SKM-1 (cell line): ENCODE results near the gene CCDC186.

Experiments used
- DNase-seq: peaks from one replicate; lab custom pipeline; 2025; ENCODE audit not compliant: unreplicated experiment; lab: John Stamatoyannopoulos, UW

Gene CCDC186

DNA sequence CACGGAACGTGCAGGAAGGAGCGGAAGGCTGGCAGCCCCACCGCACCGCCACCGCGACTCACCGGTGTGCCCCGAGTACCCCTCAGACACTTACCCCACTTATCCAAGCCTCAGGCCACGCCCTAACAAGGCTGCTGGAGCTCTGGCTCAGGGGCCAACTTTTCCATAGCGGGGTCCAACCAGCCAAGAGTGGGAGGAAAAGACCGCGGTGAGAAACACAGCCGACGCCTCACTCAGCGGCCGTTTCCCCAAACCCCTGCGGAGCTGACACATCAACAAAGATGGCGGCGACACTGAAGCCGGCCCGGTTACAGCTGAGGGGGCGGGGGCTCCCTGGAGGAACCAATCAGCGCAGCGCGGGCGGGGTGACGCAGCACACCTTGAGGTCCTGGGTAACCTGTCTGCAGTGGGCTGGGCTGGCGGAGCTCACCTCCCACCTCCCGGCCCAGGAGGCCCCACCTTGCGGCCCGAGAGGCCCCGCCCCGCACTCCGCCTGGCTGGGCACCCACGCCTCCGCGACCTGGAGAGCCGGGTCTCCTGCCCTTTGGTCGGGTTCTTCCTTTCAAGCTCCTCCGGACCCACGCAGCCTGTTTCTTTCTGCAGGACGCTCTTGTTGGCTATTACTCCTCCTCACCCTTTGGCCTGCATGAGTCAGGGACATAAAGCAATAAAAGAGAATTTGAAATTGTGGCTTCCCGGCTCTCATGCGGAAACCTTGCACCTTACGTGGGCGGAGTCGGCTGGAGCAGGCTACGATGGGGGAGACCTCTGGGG, at the start of gene CCDC186:
Gene CCDC186, minus strand, starts transcription at position 283 of the 774 bp plus-strand sequence. CDS start 10,935 bp downstream, outside the sequence.
- peak; percentile 81 for DNase-seq

DNA sequence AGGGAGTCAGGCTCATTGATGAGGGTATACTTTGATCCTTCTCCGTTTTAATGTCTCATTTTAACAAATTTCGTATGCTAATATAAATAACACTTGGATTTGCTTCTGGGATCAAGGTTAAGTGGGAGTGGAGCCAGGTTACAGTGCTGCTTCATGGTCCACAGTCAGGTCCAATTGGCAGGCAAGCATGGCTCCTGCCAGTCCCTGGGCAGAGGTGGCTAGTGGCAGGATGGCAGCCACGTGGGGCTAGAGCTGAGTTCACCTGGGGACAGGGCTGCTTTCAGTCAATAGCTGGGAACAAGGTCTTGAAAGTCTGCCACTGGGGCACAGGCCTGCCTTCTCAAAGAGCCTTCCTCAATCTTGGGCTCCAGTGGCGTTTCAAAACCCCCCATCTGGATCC, 49.1 kb upstream of the CCDC186 start:
- DNase-seq = no peak

DNA sequence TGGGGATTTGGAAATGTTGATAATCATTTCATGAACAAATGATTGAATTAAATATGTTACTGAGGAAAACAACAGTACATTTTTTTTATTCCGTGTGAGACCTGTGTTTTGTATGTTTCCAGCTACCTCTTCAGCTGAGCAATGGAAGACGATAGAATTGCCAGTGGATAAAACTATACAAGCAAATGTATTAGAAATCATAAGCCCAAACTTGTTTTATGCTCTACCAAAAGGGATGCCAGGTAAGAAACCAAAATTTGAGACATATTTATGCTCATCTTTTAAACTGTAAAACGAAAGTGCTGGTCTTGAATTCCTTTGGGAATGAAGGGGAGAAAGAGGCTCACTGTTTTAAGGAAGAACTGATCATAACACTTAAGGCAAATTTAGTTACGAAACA, 47.2 kb upstream of the CCDC186 start:
- DNase-seq = no peak

DNA sequence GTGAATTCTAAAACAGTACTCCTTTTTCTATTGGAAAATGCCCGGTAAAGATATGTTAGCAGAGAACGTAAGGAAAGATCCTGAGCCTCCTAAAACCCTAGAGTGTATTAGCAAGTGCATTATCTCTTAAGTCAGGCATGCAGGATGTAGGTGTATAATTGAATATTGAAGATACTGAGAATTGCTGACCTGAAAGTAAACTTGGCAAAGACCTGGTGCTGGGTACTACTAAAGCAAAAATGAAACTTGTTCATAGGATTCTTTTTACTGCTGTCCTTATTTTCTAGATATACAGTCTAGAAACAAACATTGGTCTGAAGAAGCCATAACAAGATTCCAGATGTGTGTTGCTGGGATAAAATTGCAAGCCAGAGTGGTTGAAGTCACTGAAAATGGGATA, 46.3 kb upstream of the CCDC186 start:
- no peak for DNase-seq

DNA sequence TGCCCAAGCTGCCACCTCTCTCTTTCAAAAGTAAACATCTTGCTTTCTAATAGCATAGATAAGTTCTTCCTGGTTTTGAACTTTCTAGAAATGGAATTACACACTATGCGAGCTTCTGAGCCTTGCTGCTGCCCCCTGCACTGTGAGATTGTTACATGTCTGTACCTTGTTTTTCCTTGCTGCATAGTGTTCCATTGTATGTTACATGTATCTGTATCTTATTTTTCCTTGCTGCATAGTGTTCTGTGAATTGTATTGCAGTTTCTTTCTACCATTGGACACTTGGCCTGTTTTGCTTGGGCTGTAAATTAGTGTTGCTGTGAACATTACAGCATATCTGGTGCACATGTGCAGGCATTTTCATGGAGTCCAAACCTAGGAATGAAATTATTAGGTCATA, 41.0 kb upstream of the CCDC186 start:
- no peak for DNase-seq

DNA sequence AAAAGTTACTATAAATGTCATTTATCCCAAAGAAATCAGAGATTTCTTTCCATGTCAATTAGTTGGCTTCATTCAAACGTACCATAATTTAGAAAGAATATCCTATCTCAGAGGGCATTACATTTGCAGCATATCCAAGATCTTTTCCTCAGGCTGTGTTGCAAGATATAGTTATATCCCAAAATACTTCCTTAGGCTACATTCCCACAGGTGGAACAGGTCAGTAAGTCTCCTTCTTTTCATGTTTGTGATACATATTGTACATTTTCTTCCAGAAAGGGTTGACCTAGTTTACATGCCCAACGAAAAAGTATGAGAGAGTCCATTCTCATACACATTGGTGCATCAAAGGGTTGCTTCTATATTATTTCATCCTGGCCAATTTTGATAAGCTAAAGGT, 38.1 kb upstream of the CCDC186 start:
- DNase-seq = no peak

DNA sequence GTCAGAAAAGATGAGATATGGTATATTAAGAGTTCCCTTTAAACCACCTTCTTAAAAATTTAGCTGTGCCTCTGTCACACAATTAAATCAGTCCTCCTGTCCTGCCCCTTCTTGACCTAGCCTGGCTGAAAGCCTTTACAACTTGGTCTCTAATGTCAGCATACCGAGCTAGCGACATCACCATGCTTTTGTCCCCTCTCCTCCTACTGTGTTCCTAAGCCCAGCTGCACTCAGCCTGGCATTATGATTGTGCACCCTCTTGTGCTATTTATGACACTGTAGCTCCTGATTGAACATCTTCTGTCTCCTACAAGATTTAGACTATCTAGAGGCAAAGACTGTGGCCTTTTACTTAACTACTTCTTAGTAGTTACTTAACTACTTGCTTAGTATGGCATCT, 34.3 kb upstream of the CCDC186 start:
- no peak for DNase-seq

DNA sequence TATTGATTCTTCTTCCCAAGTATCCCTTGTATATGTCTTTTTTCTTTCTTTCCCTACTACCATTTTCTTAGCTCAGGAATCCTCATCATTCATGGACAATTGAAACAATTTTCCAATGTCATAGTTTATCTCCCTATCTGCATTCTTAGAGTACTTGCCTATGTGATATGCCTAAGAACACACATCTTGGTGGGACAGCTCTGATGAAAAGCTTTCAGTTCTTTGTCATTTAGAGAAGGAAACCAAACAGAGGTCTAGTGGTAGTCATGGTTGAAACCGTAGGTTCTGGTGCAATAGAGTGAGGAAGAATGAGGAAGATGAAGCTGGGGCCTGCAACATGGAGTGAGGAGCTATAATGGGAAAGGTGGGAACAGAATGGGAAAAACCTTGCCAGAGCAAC, 33.3 kb upstream of the CCDC186 start:
- peak; percentile 28 for DNase-seq

DNA sequence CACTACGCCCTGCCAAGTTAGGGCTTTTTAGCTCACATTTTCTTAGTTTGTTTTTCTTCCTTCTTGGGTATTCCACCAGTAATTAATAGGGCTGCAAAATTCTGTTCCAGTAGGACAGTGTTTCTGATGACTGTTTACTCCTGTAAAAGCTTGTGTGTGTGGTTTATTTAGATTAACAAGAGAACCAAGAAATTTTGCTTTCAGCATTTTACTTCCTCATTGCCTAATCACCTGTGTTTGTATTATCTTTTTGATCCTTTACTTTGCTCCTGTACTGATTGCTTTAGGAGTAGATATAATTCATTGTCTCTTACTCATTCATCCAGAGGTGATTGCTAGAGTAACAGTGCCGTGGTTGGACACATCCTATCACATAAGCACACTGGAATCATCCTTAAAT, 32.9 kb upstream of the CCDC186 start:
- no peak for DNase-seq

DNA sequence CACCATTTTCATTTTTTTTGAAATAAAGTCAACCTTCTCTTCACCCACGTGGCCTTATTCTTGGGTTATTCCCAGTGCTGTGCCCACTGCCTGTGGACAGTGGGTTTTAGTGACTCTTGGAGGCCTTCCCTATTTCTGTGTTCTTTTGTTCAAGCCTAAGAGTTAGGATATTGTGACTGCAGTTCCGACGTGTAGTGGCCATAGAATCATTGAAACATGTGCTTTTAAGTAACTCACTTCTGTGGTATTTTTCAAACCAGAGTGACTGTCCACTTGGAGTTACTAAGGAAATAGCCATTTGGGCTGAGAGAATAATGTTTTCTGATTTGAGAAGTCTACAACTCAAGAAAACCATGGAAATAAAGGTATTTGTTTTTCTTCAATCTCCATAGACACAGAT, 28.8 kb upstream of the CCDC186 start:
- no peak for DNase-seq

DNA sequence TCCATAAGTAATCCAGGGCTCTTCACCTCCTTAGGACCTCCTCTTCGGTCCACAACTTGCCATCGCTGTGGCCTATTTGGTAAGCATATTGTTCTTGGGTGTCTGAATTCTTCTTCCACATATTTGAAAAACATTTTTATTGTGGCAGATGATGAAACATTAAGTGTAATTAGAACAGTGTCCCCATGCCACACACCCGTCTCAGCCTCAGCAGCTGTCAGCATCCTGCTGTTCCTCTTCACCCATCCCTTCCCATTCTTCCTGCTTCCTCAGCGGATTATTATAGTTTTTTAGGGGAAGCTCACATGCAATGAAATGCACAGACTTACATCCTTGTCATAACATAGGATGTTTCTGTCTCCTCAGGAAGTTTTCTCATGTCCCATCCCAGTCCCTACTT, 25.2 kb upstream of the CCDC186 start:
- no peak for DNase-seq

DNA sequence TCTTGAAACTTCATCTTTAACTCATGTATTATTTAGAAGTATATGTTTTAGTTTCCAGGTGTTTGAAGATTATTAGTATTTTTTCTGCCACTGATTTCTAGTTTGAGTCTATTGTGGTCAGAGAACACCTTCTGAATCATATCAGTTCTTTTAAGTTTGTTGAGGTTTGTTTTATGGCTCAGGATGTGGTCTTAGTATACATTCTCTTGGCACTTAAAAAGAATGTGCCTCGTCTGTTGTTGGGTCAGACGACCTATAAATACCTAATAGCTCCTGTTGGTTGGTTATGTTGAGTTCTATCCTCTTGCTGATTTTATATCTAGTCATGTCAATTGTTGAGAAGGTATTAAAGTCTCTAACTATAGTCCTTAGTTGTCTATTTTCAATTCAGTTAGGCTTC, 21.1 kb upstream of the CCDC186 start:
- DNase-seq = no peak

DNA sequence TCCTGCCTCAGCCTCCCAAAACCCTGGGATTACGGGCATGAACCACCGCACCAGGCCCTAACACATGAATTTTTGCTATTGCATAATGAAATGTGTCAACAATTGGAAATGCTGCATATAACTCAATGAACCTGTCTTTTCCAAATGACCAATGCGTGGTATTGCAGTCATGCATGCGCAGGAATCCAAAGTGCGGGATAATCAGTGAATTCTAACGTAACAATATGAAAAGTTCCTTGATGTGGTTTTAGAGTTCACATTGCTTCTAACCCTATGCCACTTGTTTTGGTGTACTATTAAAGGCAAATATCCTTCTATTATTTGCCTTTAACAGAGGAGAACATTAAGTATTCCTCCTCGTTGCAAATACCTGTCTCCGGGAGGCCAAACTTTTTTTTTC, 15.7 kb upstream of the CCDC186 start:
- no peak for DNase-seq

DNA sequence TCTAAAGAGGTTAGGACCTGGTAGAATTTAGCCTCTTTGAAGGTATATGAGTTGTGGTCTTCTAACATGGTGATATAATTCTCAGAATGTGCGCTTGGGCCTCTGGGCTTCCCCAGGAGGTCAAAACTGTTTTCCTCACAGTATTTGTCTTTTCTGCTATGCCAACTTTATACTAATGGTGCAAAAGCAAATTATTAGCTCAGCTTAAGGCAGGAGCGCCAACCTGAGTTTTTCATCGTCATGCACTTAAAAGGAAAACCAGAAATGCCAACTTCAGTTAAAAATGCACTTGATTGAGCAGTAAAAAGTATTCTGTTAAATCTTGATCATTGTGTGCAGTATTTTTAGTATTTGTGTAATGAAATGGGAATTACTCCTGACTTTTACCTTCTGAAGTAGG, 14.9 kb upstream of the CCDC186 start:
- no peak for DNase-seq

DNA sequence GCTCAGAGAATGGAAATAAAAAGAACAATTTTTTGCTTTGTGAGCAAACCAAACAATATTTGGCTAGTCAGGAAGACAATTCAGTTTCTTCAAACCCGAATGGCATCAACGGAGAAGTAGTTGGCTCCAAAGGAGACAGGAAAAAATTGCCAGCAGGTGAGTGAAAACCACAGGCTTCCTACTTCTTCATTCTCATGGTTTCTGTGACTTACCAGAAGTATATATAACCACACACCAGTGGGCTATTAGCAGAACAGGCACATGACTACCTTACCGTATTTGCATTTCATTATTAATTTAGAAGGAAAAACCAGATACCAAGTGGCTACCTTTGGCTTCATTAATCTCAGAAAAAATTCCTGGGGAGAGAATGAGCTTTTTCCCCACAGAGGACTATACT, 14.0 kb upstream of the CCDC186 start:
- no peak for DNase-seq

DNA sequence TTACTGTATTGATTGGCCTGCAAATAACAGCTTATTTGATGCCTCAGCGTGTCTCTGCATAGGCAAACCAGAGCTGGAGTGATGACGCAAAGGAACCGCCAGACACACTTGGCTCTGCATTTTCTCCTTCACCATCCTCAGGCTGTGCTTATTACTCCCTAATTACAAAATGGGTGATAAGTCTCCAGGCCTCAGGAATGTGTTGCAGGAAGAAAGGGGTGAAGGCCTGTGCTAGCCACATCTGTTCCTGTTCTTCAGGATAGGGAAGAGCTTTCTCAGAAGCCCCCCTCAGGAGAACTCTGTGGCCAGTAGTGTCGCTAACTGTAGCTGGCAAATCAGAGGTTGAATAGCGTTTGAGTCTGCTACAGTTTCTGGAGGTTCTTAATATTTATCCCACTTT, 10.3 kb upstream of the CCDC186 start:
- DNase-seq = no peak

DNA sequence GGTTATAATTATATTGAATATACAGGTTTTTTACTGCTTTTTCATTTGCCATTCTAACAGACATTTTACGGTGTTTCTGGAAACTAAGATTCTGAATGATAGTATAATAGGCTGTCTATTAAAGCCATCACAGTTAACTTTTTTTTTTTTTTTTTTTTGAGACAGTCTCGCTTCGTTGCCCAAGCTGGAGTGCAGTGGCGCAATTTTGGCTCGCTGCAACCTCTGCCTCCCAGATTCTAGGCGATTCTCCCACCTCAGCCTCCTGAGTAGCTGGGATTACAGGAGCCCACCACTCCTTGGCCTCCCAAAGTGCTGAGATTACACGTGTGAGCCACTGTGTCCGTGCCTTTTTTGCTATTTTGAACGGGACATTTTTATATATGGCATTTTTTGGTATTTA, 9.6 kb upstream of the CCDC186 start:
- no peak for DNase-seq

DNA sequence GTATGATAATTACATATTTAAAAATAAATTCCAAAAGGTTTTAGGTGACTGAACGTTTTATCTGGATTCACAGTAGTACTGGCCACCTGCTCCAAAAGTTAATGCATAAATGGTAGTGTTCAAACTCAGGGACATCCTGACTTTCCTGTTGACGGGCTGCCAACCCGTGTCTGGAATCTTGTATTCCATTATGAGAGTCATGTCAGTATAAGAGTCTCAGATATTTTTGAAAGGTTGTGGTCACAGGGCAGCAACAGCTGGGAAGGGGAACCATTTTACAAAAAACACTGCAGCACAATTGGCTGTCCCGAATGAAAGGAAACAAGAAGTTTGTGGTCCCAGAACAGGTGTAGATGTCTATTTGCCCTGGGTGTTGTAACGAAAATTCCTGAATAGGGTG, 8.0 kb upstream of the CCDC186 start:
- DNase-seq = no peak

DNA sequence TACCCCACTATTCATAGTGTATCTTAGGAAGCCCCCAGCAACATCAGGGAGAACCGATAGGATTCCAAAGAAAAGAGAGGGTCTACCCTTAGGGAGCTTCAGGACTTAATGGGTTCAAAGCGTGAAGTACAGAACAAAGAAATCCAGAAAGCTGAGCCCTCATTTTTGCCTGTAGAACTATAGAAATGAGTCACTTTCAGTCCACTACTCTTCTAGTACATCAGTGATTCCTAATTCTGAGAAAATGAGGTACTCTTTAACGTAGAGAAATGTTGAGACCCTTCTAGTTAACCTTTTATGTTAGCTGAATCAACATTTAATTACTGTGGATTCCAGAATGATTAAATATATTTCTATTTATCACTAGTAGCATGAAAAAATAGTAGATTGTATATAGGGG, 6.9 kb upstream of the CCDC186 start:
- DNase-seq = no peak

DNA sequence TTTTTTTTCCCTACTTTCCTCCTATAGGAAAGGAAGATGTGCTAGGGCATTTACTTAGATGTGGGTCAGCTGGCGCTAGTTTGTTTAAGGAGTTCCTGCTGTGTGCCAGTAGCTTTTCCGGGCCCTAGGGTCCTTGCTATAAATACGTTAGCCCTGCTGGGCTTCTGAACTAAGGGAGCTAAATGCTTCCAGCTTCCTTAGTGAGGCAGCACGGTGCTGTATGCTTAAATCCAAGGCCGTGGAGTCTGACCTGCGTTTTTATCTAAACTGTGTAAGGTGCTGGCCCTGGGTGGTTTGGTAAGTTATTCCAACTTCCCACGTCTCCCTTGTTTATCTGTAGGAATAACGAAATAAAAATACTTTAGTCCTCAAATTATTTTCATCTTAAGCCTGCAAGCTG, 5.7 kb upstream of the CCDC186 start:
- DNase-seq = no peak

DNA sequence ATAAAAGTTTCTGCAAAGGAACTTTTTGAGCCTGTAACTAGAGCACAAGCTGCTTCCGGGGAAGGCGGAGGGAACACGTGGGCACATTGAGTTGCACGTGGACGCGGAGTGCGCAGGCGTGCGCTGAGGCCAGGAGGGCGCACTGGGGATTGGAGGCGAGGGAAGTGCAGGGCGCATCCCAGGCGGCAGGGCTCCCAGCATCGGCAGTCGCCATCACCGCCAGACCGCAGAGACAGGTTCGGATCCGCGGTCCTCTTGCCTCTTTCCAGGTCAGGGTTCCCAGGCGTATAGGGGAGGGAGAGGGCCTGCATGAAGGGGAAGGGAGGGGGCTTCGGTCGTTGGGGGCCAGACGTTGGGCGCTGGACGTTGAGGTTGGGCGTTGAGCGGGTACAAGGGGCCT, 5.1 kb upstream of the CCDC186 start, which contains the start of gene TDRD1:
Gene TDRD1, plus strand, starts transcription at position 206 of the 400 bp plus-strand sequence. CDS start 8,479 bp downstream, outside the sequence.
- no peak for DNase-seq

DNA sequence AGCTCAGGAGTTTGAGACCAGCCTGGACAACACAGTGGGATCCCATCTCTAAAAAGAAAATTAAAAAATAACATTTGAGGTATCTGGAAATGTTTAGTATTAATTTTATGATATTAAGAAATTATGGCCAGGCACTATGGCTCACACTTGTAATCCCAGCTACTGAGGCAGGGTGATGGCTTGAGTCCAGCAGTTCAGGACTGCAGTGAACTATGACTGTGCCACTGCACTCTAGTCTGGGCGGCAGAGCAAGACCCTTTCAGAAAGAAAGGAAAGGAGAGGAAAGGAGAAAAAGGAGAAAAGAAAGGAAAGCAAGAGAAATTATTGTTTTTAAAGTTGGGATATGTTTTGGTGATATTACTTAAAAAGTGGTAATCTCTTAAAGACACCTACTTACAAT, 2.5 kb upstream of the CCDC186 start:
- DNase-seq = no peak

DNA sequence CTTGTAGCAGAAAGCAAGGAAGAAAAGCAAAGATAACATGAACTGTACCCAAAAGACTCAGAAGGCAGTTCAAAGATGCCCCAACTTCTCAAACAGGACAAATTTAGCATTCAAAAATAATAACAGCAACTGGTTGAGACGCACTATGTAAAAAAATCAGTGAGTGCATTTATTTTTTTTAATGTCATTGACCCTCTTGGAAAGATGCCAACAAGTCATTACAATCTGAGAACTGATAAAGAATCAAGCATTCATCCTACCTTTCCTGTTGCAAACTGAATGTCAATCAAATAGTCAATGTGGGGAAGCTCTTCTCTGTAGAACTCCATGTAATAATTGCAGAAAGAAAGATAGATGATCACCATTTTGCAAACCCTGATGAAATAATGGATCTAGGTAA, 1.7 kb upstream of the CCDC186 start:
- DNase-seq = no peak
